Retinal pigment epithelial cell (primary cell): ENCODE measurements around the gene UROS.

Experiments
- DNase-seq: peaks from one replicate; pipeline ENCODE4 v3.0.0-alpha.2; 2010; ENCODE audit warnings: low read depth
- H3K4me3 ChIP-seq: 2 replicates; pipeline ENCODE4 v1.5.1; 2011; ENCODE audit warnings: mild to moderate bottlenecking, low read length, control low read depth, moderate library complexity
- CTCF ChIP-seq: conservative IDR thresholded peaks from 2 replicates; pipeline ENCODE4 v1.5.1; 2011; ENCODE audit warnings: low read depth, low read length, control low read depth, inconsistent platforms

UROS gene

GRCh38 chr10:125801574-125801973 lies 21.5 kb downstream of the UROS start:
- no peak for TF ChIP-seq CTCF
- H3K4me3 ChIP-seq: no peak overlapping the region
- no peak for DNase-seq

- DNase-seq: no peak
- TF ChIP-seq CTCF: no peak
- no peak overlapping the region for H3K4me3 ChIP-seq
Observed at GRCh38 chr10:125799451-125800182, 23.4 kb downstream of the UROS start.

- H3K4me3 ChIP-seq: no peak overlapping the region
- no peak for DNase-seq
- no peak for TF ChIP-seq CTCF
Observed at GRCh38 chr10:125797994-125798662, 24.9 kb downstream of the UROS start.

GRCh38 chr10:125797424-125797823 lies 25.6 kb downstream of the UROS start:
- no peak for TF ChIP-seq CTCF
- H3K4me3 ChIP-seq: no peak overlapping the region
- DNase-seq: no peak

- no peak for DNase-seq
- no peak overlapping the region for H3K4me3 ChIP-seq
Observed at GRCh38 chr10:125795637-125796190, 27.3 kb downstream of the UROS start.

GRCh38 chr10:125795128-125795527 lies 27.9 kb downstream of the UROS start:
- no peak for TF ChIP-seq CTCF
- peak; percentile 85 for DNase-seq
- H3K4me3 ChIP-seq: peak overlapping the region; percentile 26

More at GRCh38 chr10:125795637-125796190, 27.3 kb downstream of the UROS start:
- no peak for TF ChIP-seq CTCF
